DND-41 (cell line): ENCODE data around the gene NAA80.

Experiments
- ATAC-seq: fragments of 200-7000 bp; cut with Tn5 transposase; 3 replicates; pipeline ENCODE4 v1.9.1; 2021; ENCODE audit warnings: low read depth; ENCODE audit not compliant: insufficient read depth
- DNase-seq: peaks from one replicate; pipeline ENCODE4 v3.0.0-alpha.2; 2020
- H2AFZ ChIP-seq: 2 replicates; pipeline ENCODE4 v1.6.0; 2012; ENCODE audit warnings: low read depth, low read length
- H3K27ac ChIP-seq: 2 replicates; pipeline ENCODE4 v1.5.1; 2012; ENCODE audit warnings: low read length, inconsistent platforms
- H3K27me3 ChIP-seq: fragments of 200-600 bp; sonication (generic); 2 replicates; pipeline ENCODE4 v1.6.0; 2012; ENCODE audit warnings: low read length, mild to moderate bottlenecking, inconsistent platforms; ENCODE audit not compliant: insufficient read depth, poor library complexity
- H3K36me3 ChIP-seq: 2 replicates; pipeline ENCODE4 v1.5.1; 2012; ENCODE audit warnings: low read length, inconsistent platforms; ENCODE audit not compliant: insufficient read depth
- H3K4me1 ChIP-seq: 2 replicates; pipeline ENCODE4 v1.5.1; 2012; ENCODE audit warnings: mild to moderate bottlenecking, low read length; ENCODE audit not compliant: insufficient read depth
- H3K4me2 ChIP-seq: 2 replicates; pipeline ENCODE4 v1.6.0; 2012; ENCODE audit warnings: mild to moderate bottlenecking, moderate library complexity, low read length, inconsistent platforms; ENCODE audit not compliant: insufficient read depth
- H3K4me3 ChIP-seq, 2 experiments: fragments of 200-600 bp in 1 of 2; shearing (Covaris generic) in 1 of 2; 2 replicates each; pipeline ENCODE4 v1.5.1; 2012 to 2016; ENCODE audit warnings: inconsistent platforms in 2 of 2, low read length in 2 of 2, mild to moderate bottlenecking in 2 of 2, low read depth in 1 of 2, moderate library complexity in 1 of 2
- H3K79me2 ChIP-seq: 2 replicates; pipeline ENCODE4 v1.6.0; 2012; ENCODE audit warnings: low read length, inconsistent platforms; ENCODE audit not compliant: insufficient read depth
- H3K9ac ChIP-seq: 2 replicates; pipeline ENCODE4 v1.6.0; 2012; ENCODE audit warnings: low read depth, mild to moderate bottlenecking, inconsistent platforms, low read length, moderate library complexity
- H3K9me3 ChIP-seq: 2 replicates; pipeline ENCODE4 v1.5.1; 2012; ENCODE audit warnings: low read length, moderate library complexity, mild to moderate bottlenecking, inconsistent platforms; ENCODE audit not compliant: insufficient read depth, severe bottlenecking
- H4K20me1 ChIP-seq: 2 replicates; pipeline ENCODE4 v1.6.0; 2012; ENCODE audit warnings: low read length; ENCODE audit not compliant: insufficient read depth
- EZH2 ChIP-seq: IDR thresholded peaks from 3 replicates; pipeline ENCODE4 v1.6.1; 2012; ENCODE audit warnings: borderline replicate concordance, low read depth, mild to moderate bottlenecking, moderate library complexity, low read length, inconsistent platforms; ENCODE audit not compliant: severe bottlenecking
- TF ChIP-seq, protein P1 (sequence below): IDR thresholded peaks from 2 replicates; pipeline ENCODE4 v1.5.1; 2012; ENCODE audit warnings: borderline replicate concordance, low read length, moderate library complexity, mild to moderate bottlenecking; ENCODE audit not compliant: poor library complexity, severe bottlenecking; ENCODE audit errors: extremely low read depth

Gene NAA80

DNA sequence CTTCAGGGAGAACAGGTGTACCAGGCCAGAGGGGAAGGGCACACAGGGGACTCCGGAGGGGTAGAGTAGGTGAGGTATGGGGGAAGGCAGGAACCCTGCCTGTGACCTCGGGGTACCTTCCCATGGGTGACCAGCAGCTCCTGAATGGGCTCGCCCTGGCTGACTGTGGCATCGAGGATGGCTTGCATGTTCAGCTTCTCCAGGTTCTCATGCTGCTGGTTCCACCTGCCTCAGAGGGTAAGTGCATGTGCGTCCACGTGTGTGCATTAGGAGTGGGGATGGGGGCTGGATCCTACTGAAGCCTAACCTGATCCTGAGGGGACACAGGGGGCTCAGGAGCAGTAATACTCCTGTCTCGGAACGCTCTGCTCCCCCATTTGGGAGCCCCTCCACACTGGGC lies 45.8 kb upstream of the NAA80 start:
- Histone ChIP-seq H3K79me2 (peaks cover 17% of the 10 kb centered on the region), H3K27me3 (peaks cover 4% of the 10 kb centered on the region), H3K4me1 (peaks cover 28% of the 10 kb centered on the region), H3K4me2 (no peak overlapping the region), H3K9me3 (no peaks in the 10 kb centered on the region), H2AFZ (no peak overlapping the region), H3K9ac (no peak overlapping the region), H3K4me3 (no peak overlapping the region), H4K20me1 (0 out of 2 replicates have a peak, but pooled peaks cover 4% of the 10 kb centered on the region), H3K36me3 (peaks cover 22% of the 10 kb centered on the region), H3K27ac (no peak overlapping the region)
- ATAC-seq: no peak
- DNase-seq: no peak
- TF ChIP-seq, protein P1, sequence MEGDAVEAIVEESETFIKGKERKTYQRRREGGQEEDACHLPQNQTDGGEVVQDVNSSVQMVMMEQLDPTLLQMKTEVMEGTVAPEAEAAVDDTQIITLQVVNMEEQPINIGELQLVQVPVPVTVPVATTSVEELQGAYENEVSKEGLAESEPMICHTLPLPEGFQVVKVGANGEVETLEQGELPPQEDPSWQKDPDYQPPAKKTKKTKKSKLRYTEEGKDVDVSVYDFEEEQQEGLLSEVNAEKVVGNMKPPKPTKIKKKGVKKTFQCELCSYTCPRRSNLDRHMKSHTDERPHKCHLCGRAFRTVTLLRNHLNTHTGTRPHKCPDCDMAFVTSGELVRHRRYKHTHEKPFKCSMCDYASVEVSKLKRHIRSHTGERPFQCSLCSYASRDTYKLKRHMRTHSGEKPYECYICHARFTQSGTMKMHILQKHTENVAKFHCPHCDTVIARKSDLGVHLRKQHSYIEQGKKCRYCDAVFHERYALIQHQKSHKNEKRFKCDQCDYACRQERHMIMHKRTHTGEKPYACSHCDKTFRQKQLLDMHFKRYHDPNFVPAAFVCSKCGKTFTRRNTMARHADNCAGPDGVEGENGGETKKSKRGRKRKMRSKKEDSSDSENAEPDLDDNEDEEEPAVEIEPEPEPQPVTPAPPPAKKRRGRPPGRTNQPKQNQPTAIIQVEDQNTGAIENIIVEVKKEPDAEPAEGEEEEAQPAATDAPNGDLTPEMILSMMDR: no peak
- TF ChIP-seq EZH2: no peak

DNA sequence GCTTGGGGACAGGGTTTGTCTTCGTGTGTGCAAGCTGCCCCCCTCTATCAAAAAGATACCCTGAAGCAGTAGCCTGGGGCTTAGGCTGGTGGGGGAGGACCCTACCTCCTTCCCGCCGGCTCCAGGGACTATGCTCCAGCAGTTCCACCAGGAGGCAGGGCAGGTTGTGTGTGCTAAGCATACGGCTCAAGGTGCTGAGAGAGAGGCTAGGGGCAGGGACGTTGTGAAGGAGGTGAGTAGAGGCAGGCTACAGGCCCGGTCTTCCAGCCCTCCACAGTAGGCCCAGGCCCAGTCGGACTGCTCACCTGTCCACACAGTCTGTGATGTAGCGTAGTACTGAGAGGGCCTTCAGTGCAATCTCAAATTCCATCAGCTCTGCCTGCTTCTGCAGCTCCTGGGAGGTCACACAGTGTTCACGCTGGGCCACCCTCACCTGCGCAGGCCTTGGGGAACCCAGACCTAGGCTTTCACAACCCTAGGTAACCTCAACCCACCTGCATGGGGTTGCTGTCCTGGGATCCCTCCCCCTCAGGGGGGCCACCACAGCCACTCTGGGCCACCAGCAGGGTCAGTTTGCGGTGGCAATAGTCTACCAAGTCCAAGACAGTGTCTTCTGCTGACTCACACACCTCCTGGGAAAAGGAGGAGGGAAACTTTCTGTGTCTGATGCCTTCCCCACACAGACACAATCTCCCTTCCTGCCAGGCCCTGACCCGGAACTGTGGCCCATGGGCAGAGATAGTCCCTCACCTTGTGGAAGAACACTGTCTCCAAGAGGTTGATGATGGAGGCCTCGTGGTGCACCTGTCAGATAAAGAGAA lies 43.8 kb upstream of the NAA80 start:
- TF ChIP-seq, protein P1: no peak
- no peak for TF ChIP-seq EZH2
- H3K9ac ChIP-seq: no peak overlapping the region
- H3K27ac ChIP-seq: no peak overlapping the region
- peaks cover 24% of the 10 kb centered on the region for H3K4me1 ChIP-seq
- DNase-seq (no peak), ATAC-seq (no peak)
- H2AFZ ChIP-seq: no peak overlapping the region
- H3K4me2 ChIP-seq: no peak overlapping the region
- H3K4me3 ChIP-seq: no peak overlapping the region
- H3K79me2 ChIP-seq: peaks cover 10% of the 10 kb centered on the region
- H3K36me3 ChIP-seq: peaks cover 8% of the 10 kb centered on the region
- no peaks in the 10 kb centered on the region for H4K20me1 ChIP-seq
- H3K27me3 ChIP-seq: peaks cover 4% of the 10 kb centered on the region
- H3K9me3 ChIP-seq: no peaks in the 10 kb centered on the region

DNA sequence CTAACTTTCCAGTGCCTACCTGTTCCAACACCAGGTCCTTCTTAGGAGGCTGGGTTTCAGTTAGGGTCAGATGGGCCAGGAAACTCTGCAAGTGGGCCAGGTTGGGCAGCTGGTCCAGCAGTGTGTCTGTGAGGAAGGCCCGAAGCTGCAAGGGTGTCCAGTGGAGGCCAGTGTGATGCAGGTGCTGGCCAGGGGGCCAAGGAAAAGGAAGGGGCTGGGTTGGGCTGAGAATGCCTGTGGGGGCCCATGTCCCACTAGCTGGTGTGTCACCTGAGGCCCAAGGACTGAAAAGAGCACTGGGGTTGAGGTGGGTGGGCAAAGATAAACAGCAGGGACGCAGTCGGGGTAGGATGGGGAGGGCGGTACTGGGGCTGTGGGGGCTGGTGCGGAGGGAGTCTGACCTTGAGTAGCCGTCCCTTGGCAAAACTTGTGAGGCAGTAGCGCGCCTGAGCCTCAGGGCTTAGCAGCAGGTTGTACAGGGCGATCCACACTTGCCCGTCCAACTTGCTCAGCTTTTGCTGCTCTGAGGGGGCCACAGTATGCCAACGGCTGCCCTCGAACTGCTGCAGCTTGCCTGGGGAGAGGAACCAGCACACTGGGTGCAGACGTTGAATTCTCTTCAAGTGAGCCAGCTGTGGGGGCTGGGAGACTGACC lies 42.9 kb upstream of the NAA80 start:
- Histone ChIP-seq H2AFZ (no peak overlapping the region), H3K9me3 (no peaks in the 10 kb centered on the region), H3K27me3 (peaks cover 4% of the 10 kb centered on the region), H3K79me2 (peaks cover 17% of the 10 kb centered on the region), H4K20me1 (no peaks in the 10 kb centered on the region), H3K4me1 (peaks cover 27% of the 10 kb centered on the region), H3K4me3 (no peak overlapping the region), H3K4me2 (no peak overlapping the region), H3K27ac (no peak overlapping the region), H3K9ac (no peak overlapping the region), H3K36me3 (no peaks in the 10 kb centered on the region)
- no peak for TF ChIP-seq EZH2
- TF ChIP-seq, protein P1: no peak
- ATAC-seq (no peak), DNase-seq (no peak)
